HCT116 (cell line): ENCODE results near the gene TCOF1. TPM values are rescaled to one million over a fixed set of nuclear protein-coding genes. Genes with fewer than 3 reads are reported as not detected.
A peak's percentile ranks its signal among the peaks of the same experiment; 100 is the strongest.

ENCODE experiments used
- ATAC-seq: fragments of 200-7000 bp; cut with Tn5 transposase; 2 replicates; pipeline ENCODE4 v1.9.1; 2020; ENCODE audit warnings: mild to moderate bottlenecking, moderate library complexity
- BruUV-seq: library from RNA; stranded (reverse); fragments of 400-500 nt; replicated peaks from 2 replicates; lab custom pipeline; 2021; lab: Mats Ljungman, UMichigan
- CTCF ChIA-PET: fragments of 300-600 bp; sonication (Branson Sonifier 250); formaldehyde crosslinking; loops from one replicate; lab custom pipeline; 2021; ENCODE audit warnings: antibody characterized with exemption; lab: Charles Lee
- POLR2A ChIA-PET: fragments of 300-600, 350-600 bp; sonication (Branson Sonifier 250); formaldehyde crosslinking; loops from one replicate; lab custom pipeline; 2021; ENCODE audit warnings: antibody characterized with exemption; lab: Charles Lee
- RAD21 ChIA-PET, 2 experiments: fragments of 300-600 bp; sonication (Branson Sonifier 250); formaldehyde crosslinking; loops; one replicate each; lab custom pipeline; 2023; ENCODE audit warnings: low total read pairs in 2 of 2; ENCODE audit not compliant: uncharacterized antibody in 2 of 2, unreplicated experiment in 2 of 2, low non-redundant PET in 1 of 2; lab: Charles Lee
- DNase-seq: peaks from one replicate; pipeline ENCODE4 v3.0.0-alpha.2; 2010; ENCODE audit warnings: low read depth, low spot score
- H2AFZ ChIP-seq: fragments of 200-600 bp; shearing (Covaris generic), sonication (generic); 2 replicates; pipeline ENCODE4 v1.6.1; 2017; ENCODE audit warnings: low read depth, mixed run types, mixed read lengths, antibody characterized with exemption, low read length; ENCODE audit not compliant: poor library complexity, severe bottlenecking
- H3K27ac ChIP-seq: 2 replicates; pipeline ENCODE4 v1.5.1; 2012; ENCODE audit warnings: low read depth, low read length
- H3K27me3 ChIP-seq: fragments of 200-600 bp; sonication (generic); 2 replicates; pipeline ENCODE4 v1.6.1; 2016; ENCODE audit warnings: mixed run types, low read length, mixed read lengths; ENCODE audit not compliant: insufficient read depth
- H3K36me3 ChIP-seq, 2 experiments: fragments of 200-500 bp in 1 of 2; fragments of 200-600 bp in 1 of 2; sonication (Bioruptor generic) in 1 of 2; sonication (generic) in 1 of 2; 2 replicates each; pipeline versions ENCODE4 v1.5.1 to v1.6.1; 2014 to 2016; ENCODE audit warnings: low read length in 2 of 2, inconsistent platforms in 1 of 2, mixed read lengths in 1 of 2, mixed run types in 1 of 2; ENCODE audit not compliant: insufficient read depth in 2 of 2, control insufficient read depth in 1 of 2
- H3K4me1 ChIP-seq, 2 experiments: fragments of 200-600 bp in 1 of 2; sonication (generic) in 1 of 2; 2 replicates each; pipeline versions ENCODE4 v1.5.1 to v1.6.1; 2012 to 2017; ENCODE audit warnings: low read length in 2 of 2, inconsistent platforms in 1 of 2, mild to moderate bottlenecking in 1 of 2, mixed read lengths in 1 of 2, mixed run types in 1 of 2, moderate library complexity in 1 of 2; ENCODE audit not compliant: insufficient read depth in 2 of 2, control insufficient read depth in 1 of 2
- H3K4me2 ChIP-seq: fragments of 200-600 bp; sonication (generic); 2 replicates; pipeline ENCODE4 v1.6.1; 2017; ENCODE audit warnings: mixed run types, low read length, mixed read lengths
- H3K4me3 ChIP-seq, 2 experiments: fragments of 200-600 bp in 1 of 2; sonication (generic) in 1 of 2; replicated peaks in 1 of 2; 2 replicates each; pipeline ENCODE4 v1.5.1; 2011 to 2016; ENCODE audit warnings: low read length in 2 of 2, control low read depth in 1 of 2, low read depth in 1 of 2, mild to moderate bottlenecking in 1 of 2, mixed read lengths in 1 of 2, mixed run types in 1 of 2
- H3K79me2 ChIP-seq: fragments of 200-600 bp; sonication (generic); 2 replicates; pipeline ENCODE4 v1.6.1; 2017; ENCODE audit warnings: mild to moderate bottlenecking, mixed run types, low read length, moderate library complexity, mixed read lengths; ENCODE audit not compliant: insufficient read depth
- H3K9ac ChIP-seq: fragments of 200-600 bp; sonication (generic); 2 replicates; pipeline ENCODE4 v1.6.1; 2016; ENCODE audit warnings: low read length, mixed read lengths
- H3K9me2 ChIP-seq: fragments of 200-600 bp; sonication (generic), shearing (Covaris generic); 2 replicates; pipeline ENCODE4 v1.6.1; 2017; ENCODE audit warnings: mixed run types, mild to moderate bottlenecking, moderate library complexity; ENCODE audit not compliant: insufficient read depth
- H3K9me3 ChIP-seq, 2 experiments: fragments of 200-500 bp in 1 of 2; fragments of 200-600 bp in 1 of 2; sonication (Bioruptor generic) in 1 of 2; sonication (generic) in 1 of 2; 2 replicates each; pipeline ENCODE4 v1.6.1; 2014 to 2017; ENCODE audit warnings: low read length in 2 of 2, mixed read lengths in 2 of 2, inconsistent platforms in 1 of 2, low read depth in 1 of 2, mild to moderate bottlenecking in 1 of 2, mixed run types in 1 of 2, moderate library complexity in 1 of 2; ENCODE audit not compliant: control insufficient read depth in 1 of 2, insufficient read depth in 1 of 2
- H4K20me1 ChIP-seq: fragments of 200-600 bp; sonication (generic), shearing (Covaris generic); 2 replicates; pipeline ENCODE4 v1.6.1; 2017; ENCODE audit warnings: mixed run types, mild to moderate bottlenecking, moderate library complexity; ENCODE audit not compliant: insufficient read depth
- CTCF ChIP-seq, 3 experiments: fragments of 200-600 bp in 1 of 3; sonication (generic) in 1 of 3; IDR thresholded peaks in 2 of 3; conservative IDR thresholded peaks in 1 of 3; 2 replicates each; pipeline ENCODE4 v1.5.1; 2012 to 2017; ENCODE audit warnings: low read depth in 2 of 3, low read length in 2 of 3, antibody characterized with exemption in 1 of 3, borderline replicate concordance in 1 of 3, control low read depth in 1 of 3, mild to moderate bottlenecking in 1 of 3, mixed read lengths in 1 of 3, mixed run types in 1 of 3, moderate library complexity in 1 of 3; ENCODE audit not compliant: insufficient read depth in 1 of 3
- EGR1 ChIP-seq: IDR thresholded peaks from 2 replicates; pipeline ENCODE4 v1.6.1; 2012; ENCODE audit warnings: low read depth
- ELF1 ChIP-seq: IDR thresholded peaks from 2 replicates; pipeline ENCODE4 v1.6.1; 2012; ENCODE audit warnings: low read depth, borderline replicate concordance
- EZH2phosphoT487 ChIP-seq: fragments of 200-600 bp; IDR thresholded peaks from 2 replicates; pipeline ENCODE4 v1.6.1; 2018; ENCODE audit warnings: antibody characterized with exemption, borderline replicate concordance
- MAX ChIP-seq: IDR thresholded peaks from 2 replicates; pipeline ENCODE4 v1.6.1; 2012
- POLR2A ChIP-seq: IDR thresholded peaks from 2 replicates; pipeline ENCODE4 v1.7.0; 2011; ENCODE audit warnings: borderline replicate concordance; ENCODE audit not compliant: insufficient read depth, insufficient read length; ENCODE audit errors: extremely low read depth
- RAD21 ChIP-seq: IDR thresholded peaks from 2 replicates; pipeline ENCODE4 v1.6.1; 2012; ENCODE audit warnings: low read depth, mild to moderate bottlenecking
- SRF ChIP-seq: IDR thresholded peaks from 2 replicates; pipeline ENCODE4 v1.6.1; 2012; ENCODE audit warnings: low read depth
- TCF7L2 ChIP-seq: IDR thresholded peaks from 2 replicates; pipeline ENCODE4 v1.7.0; 2011; ENCODE audit warnings: borderline replicate concordance, inconsistent platforms; ENCODE audit not compliant: insufficient read depth, insufficient read length; ENCODE audit errors: extremely low read depth
- ZBTB33 ChIP-seq: IDR thresholded peaks from 2 replicates; pipeline ENCODE4 v1.6.1; 2011; ENCODE audit warnings: mild to moderate bottlenecking, low read length, moderate library complexity; ENCODE audit not compliant: insufficient replicate concordance; ENCODE audit errors: extremely low read depth
- ZFX ChIP-seq: fragments of 450-650 bp; IDR thresholded peaks from 2 replicates; pipeline ENCODE4 v1.6.1; 2017
- intact Hi-C: fragments of 100-400 bp; cut with micrococcal nuclease; formaldehyde crosslinking; loops from 2 replicates; pipeline ENCODE4 v1.10.0; 2022
- total RNA-seq: library from RNA; stranded (reverse); gene quantifications from one replicate; pipeline ENCODE4 v1.2.1, GENCODE V29; 2021; ENCODE audit not compliant: unreplicated experiment

TCOF1 gene
- total RNA-seq, 1 experiment from 2014 or later, result 94.7 TPM

GRCh38 chr5:150358261-150359095 is 981 bp downstream of the TCOF1 start:
- intact Hi-C loops, result loop anchor here (5.0 to 10.0 kb wide), 2 partner anchors 79 to 354 kb away; partner anchors contain the start of genes HMGXB3 and TIGD6
- Histone ChIP-seq H3K27ac (peak overlapping the region; percentile 74), H3K4me1 (peaks cover 3 to 13% of the 10 kb centered on the region in 2 experiments; a peak in 3 of 4 replicates), H4K20me1 (no peaks in the 10 kb centered on the region), H3K4me3 (peak overlapping the region; percentile 94 to 95), H3K4me2 (peak overlapping the region; percentile 82), H2AFZ (no peak overlapping the region), H3K27me3 (no peaks in the 10 kb centered on the region), H3K9ac (peak overlapping the region; percentile 98), H3K36me3 (peaks cover 12 to 39% of the 10 kb centered on the region in 2 experiments), H3K79me2 (peaks cover 60% of the 10 kb centered on the region), H3K9me2 (no peaks in the 10 kb centered on the region), H3K9me3 (no peaks in the 10 kb centered on the region)
- POLR2A ChIA-PET, result no interaction called here
- TSS peak; percentile 60 for BruUV-seq
- DNase-seq (peak; percentile 7), ATAC-seq (no peak; the same call in 1 of the 2 replicates)
- TF ChIP-seq ZFX, result no peak
- no peak for TF ChIP-seq ZBTB33
- TF ChIP-seq POLR2A, result no peak
- TF ChIP-seq EGR1, result no peak
- no peak for TF ChIP-seq EZH2phosphoT487
- TF ChIP-seq MAX, result no peak
- TF ChIP-seq TCF7L2, result no peak
- no peak for TF ChIP-seq RAD21
- no peak for TF ChIP-seq CTCF (IDR thresholded peaks at IDR 0.05 in 2 of 3, conservative IDR thresholded peaks at IDR 0.05 in 1 of 3; ENCODE audit: borderline replicate concordance in 1 of 3, insufficient read depth in 1 of 3, low read depth in 2 of 3, low read length in 2 of 3)
- no peak for TF ChIP-seq ELF1
- no peak for TF ChIP-seq SRF
- RAD21 ChIA-PET, result no interaction called here
- CTCF ChIA-PET, result no interaction called here
